SK-N-SH treated with all-trans-retinoic acid at 6 μM for 48 hours (cell line): Measurements from ENCODE around the gene ZP1.

ENCODE experiments used
- ATAC-seq: fragments of 200-7000 bp; cut with Tn5 transposase; 3 replicates; pipeline ENCODE4 v1.9.1; 2020; ENCODE audit warnings: mild to moderate bottlenecking, moderate library complexity
- ARNTL ChIP-seq: fragments of 450-650 bp; formaldehyde crosslinking; IDR thresholded peaks from 2 replicates; pipeline ENCODE4 v1.5.0; 2020; ENCODE audit warnings: low read depth, mild to moderate bottlenecking, moderate library complexity, borderline replicate concordance
- BACH2 ChIP-seq: fragments of 250-450 bp; sonication (Bioruptor Pico); IDR thresholded peaks from 2 replicates; pipeline ENCODE4 v1.9.0; 2021; ENCODE audit warnings: mild to moderate bottlenecking, borderline replicate concordance
- CREB5 ChIP-seq: fragments of 250-450 bp; sonication (Bioruptor Pico); IDR thresholded peaks from 2 replicates; pipeline ENCODE4 v1.5.1; 2020; ENCODE audit warnings: low read depth, mild to moderate bottlenecking, moderate library complexity
- CSRNP3 ChIP-seq: fragments of 250-450 bp; sonication (Bioruptor Pico); IDR thresholded peaks from 2 replicates; pipeline ENCODE4 v1.5.1; 2021; ENCODE audit warnings: mild to moderate bottlenecking, moderate library complexity
- GLIS3 ChIP-seq: fragments of 250-450 bp; sonication (Bioruptor Pico); IDR thresholded peaks from 2 replicates; pipeline ENCODE4 v1.5.0; 2020; ENCODE audit warnings: mild to moderate bottlenecking, moderate library complexity
- ISL1 ChIP-seq: fragments of 250-450 bp; sonication (Bioruptor Pico); IDR thresholded peaks from 2 replicates; pipeline ENCODE4 v2.1.2; 2022; ENCODE audit warnings: mild to moderate bottlenecking, moderate library complexity
- OSR1 ChIP-seq: fragments of 250-450 bp; sonication (Bioruptor Pico); IDR thresholded peaks from 2 replicates; pipeline ENCODE4 v1.8.0; 2022; ENCODE audit warnings: moderate library complexity, mild to moderate bottlenecking, inconsistent platforms
- PATZ1 ChIP-seq: fragments of 250-450 bp; sonication (Bioruptor Pico); IDR thresholded peaks from 2 replicates; pipeline ENCODE4 v1.8.0; 2020; ENCODE audit warnings: mild to moderate bottlenecking, moderate library complexity, borderline replicate concordance
- RARB ChIP-seq: fragments of 250-450 bp; sonication (Bioruptor Pico); IDR thresholded peaks from 2 replicates; pipeline ENCODE4 v1.8.0; 2021; ENCODE audit warnings: mild to moderate bottlenecking, moderate library complexity
- SNAI2 ChIP-seq: fragments of 250-450 bp; sonication (Bioruptor Pico); IDR thresholded peaks from 2 replicates; pipeline ENCODE4 v1.5.0; 2020; ENCODE audit warnings: mild to moderate bottlenecking, moderate library complexity
- TCF4 ChIP-seq: fragments of 250-450 bp; sonication (Bioruptor Pico); IDR thresholded peaks from 2 replicates; pipeline ENCODE4 v1.8.0; 2021; ENCODE audit warnings: mild to moderate bottlenecking, moderate library complexity, borderline replicate concordance
- TSHZ2 ChIP-seq: fragments of 250-450 bp; sonication (Bioruptor Pico); IDR thresholded peaks from 2 replicates; pipeline ENCODE4 v1.5.0; 2020; ENCODE audit warnings: mild to moderate bottlenecking, moderate library complexity
- ZC3H10 ChIP-seq: fragments of 250-450 bp; sonication (Bioruptor Pico); IDR thresholded peaks from 2 replicates; pipeline ENCODE4 v1.5.1; 2021; ENCODE audit warnings: mild to moderate bottlenecking, moderate library complexity
- ZFP3 ChIP-seq: fragments of 250-450 bp; sonication (Bioruptor Pico); IDR thresholded peaks from 2 replicates; pipeline ENCODE4 v1.5.0; 2020; ENCODE audit warnings: mild to moderate bottlenecking, moderate library complexity
- ZFP30 ChIP-seq: fragments of 450-650 bp; formaldehyde crosslinking; IDR thresholded peaks from 2 replicates; pipeline ENCODE4 v1.5.0; 2022; ENCODE audit warnings: mild to moderate bottlenecking, moderate library complexity
- ZNF8 ChIP-seq: fragments of 450-650 bp; formaldehyde crosslinking; IDR thresholded peaks from 2 replicates; pipeline ENCODE4 v1.5.0; 2020; ENCODE audit warnings: mild to moderate bottlenecking, moderate library complexity
- TF ChIP-seq, protein P1 (sequence below): fragments of 250-450 bp; sonication (Bioruptor Pico); IDR thresholded peaks from 2 replicates; pipeline ENCODE4 v1.8.0; 2021; ENCODE audit warnings: low read depth, mild to moderate bottlenecking, moderate library complexity, borderline replicate concordance

The ZP1 gene

GRCh38 chr11:60825790-60826189 is 41.6 kb upstream of the ZP1 start:
- TF ChIP-seq, protein P1, sequence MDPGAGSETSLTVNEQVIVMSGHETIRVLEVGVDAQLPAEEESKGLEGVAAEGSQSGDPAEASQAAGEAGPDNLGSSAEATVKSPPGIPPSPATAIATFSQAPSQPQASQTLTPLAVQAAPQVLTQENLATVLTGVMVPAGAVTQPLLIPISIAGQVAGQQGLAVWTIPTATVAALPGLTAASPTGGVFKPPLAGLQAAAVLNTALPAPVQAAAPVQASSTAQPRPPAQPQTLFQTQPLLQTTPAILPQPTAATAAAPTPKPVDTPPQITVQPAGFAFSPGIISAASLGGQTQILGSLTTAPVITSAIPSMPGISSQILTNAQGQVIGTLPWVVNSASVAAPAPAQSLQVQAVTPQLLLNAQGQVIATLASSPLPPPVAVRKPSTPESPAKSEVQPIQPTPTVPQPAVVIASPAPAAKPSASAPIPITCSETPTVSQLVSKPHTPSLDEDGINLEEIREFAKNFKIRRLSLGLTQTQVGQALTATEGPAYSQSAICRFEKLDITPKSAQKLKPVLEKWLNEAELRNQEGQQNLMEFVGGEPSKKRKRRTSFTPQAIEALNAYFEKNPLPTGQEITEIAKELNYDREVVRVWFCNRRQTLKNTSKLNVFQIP: no peak
- no peak for TF ChIP-seq CREB5 (CRISPR knock-in tag)
- no peak for TF ChIP-seq ARNTL (CRISPR knock-in tag)
- TF ChIP-seq, all 23 proteins: peak for 0
- ATAC-seq: no peak

- ATAC-seq: peak; percentile 47
These were observed 36.7 kb upstream of the ZP1 start for GRCh38 chr11:60830478-60831142.

DNA sequence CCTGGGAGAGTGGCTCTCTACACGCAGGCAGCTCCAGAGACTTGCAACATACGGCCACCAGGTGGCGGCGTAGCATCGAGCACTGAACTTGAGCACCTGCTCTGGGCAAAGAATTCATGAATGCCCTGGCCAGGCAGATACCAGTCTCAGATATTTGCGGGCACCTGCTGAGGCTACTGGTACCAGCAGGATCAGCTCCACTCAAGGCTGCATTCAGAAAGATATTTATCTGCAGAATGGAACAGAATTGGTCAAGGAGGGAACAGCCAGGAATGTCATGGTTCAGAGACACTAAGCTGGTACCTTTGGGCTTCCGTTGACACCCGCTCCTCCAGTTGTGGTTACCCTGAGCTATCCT is 36.2 kb upstream of the ZP1 start:
- peak; percentile 98 for ATAC-seq
- no peak for TF ChIP-seq GLIS3 (CRISPR knock-in tag)
- TF ChIP-seq ZC3H10: no peak
- peak; percentile 83; the same call in 1 of the 2 replicates for TF ChIP-seq SNAI2

More at GRCh38 chr11:60830478-60831142, 36.7 kb upstream of the ZP1 start:
- no peak for TF ChIP-seq PATZ1 (CRISPR knock-in tag)

- TF ChIP-seq TCF4 (CRISPR knock-in tag) (no peak), ZC3H10 (no peak), ZNF8 (CRISPR knock-in tag) (no peak)
- TF ChIP-seq, protein P1: no peak
- TF ChIP-seq, all 23 proteins: peak for 0
- peak; percentile 6; the same call in 2 of the 3 replicates for ATAC-seq
These were observed 35.8 kb upstream of the ZP1 start for GRCh38 chr11:60831501-60832079.

DNA sequence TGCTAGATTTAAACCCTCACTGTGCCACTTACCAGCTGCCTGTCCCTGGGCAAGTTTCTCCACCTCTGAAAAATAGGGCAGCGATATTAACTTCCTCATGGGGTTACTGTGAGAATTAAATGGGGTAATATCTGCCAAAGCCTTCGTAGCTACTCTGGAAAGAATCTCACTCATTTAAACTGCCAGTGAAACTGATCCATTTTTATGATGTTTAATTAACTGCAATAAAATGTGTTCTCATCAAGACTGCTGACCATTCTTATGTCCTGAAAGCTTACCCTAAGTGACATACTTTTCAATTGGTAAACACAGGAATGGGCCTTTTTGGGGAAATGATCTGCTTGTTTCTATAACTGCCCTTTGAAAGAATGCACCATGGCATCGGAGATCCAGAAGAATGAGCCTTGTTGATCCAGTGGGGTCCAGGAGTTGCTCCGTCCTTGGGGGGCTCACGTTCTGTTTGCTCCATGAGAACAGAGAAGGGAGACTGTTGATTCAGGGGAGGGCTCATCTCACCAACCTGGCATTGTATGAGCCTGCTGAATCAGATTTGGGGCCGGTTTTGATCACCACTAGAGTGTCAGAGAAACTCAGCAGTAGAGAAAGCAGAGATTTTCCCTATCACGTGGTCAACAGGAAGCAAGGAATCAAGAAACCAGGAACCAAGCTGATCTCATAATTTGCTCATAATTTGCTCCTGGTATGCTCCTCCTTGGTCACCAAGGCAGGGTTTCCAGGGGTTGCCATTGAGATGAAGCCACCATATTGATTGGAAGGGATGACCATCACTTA is 32.4 kb upstream of the ZP1 start:
- no peak for ATAC-seq
- TF ChIP-seq ARNTL (CRISPR knock-in tag) (no peak), CREB5 (CRISPR knock-in tag) (no peak), TSHZ2 (CRISPR knock-in tag) (no peak), PATZ1 (CRISPR knock-in tag) (no peak), ZFP30 (CRISPR knock-in tag) (no peak), GLIS3 (CRISPR knock-in tag) (no peak), ZFP3 (CRISPR knock-in tag) (no peak), ZNF8 (CRISPR knock-in tag) (no peak), OSR1 (CRISPR knock-in tag) (no peak), ISL1 (CRISPR knock-in tag) (no peak), RARB (CRISPR knock-in tag) (no peak), CSRNP3 (no peak), BACH2 (CRISPR knock-in tag) (no peak), ZC3H10 (no peak)
